AG04449 (cell line): ENCODE measurements around the gene NGEF.
"Not testable (repeated sequence)": the region's sequence is repeated elsewhere in the genome, so short reads cannot be mapped to it uniquely, and the experiment has no call there.

ENCODE experiments used
- CTCF ChIA-PET: fragments of 350-600 bp; formaldehyde crosslinking; extraction: SDS; loops from one replicate; lab custom pipeline; 2021; ENCODE audit warnings: antibody characterized with exemption; lab: Yijun Ruan, JAX
- POLR2A ChIA-PET: fragments of 400-600, 350-600 bp; formaldehyde crosslinking; extraction: SDS; loops from one replicate; lab custom pipeline; 2020; ENCODE audit warnings: antibody characterized with exemption, inconsistent platforms; lab: Yijun Ruan, JAX
- DNase-seq: peaks from one replicate; pipeline ENCODE4 v3.0.0-alpha.2; 2010; ENCODE audit warnings: low read depth, low spot score
- H3K4me3 ChIP-seq: 2 replicates; pipeline ENCODE4 v1.5.1; 2011; ENCODE audit warnings: low read depth, mild to moderate bottlenecking, control low read depth, low read length
- TF ChIP-seq, protein P1 (sequence below): IDR thresholded peaks from one replicate; pipeline ENCODE4 v1.5.1; 2011; ENCODE audit warnings: mild to moderate bottlenecking, moderate library complexity, low read length, control low read depth, inconsistent platforms; ENCODE audit not compliant: insufficient read depth; ENCODE audit errors: missing control alignments

Gene NGEF

GRCh38 chr2:233020454-233020853 lies 7.4 kb upstream of the NGEF start:
- CTCF ChIA-PET: interaction anchor here (0.8 kb wide), 1 partner anchor 34 kb away, joined by 4 read pairs; no protein-coding TSS in a partner anchor
- DNase-seq: no peak
- POLR2A ChIA-PET: no interaction called here
- TF ChIP-seq, protein P1, sequence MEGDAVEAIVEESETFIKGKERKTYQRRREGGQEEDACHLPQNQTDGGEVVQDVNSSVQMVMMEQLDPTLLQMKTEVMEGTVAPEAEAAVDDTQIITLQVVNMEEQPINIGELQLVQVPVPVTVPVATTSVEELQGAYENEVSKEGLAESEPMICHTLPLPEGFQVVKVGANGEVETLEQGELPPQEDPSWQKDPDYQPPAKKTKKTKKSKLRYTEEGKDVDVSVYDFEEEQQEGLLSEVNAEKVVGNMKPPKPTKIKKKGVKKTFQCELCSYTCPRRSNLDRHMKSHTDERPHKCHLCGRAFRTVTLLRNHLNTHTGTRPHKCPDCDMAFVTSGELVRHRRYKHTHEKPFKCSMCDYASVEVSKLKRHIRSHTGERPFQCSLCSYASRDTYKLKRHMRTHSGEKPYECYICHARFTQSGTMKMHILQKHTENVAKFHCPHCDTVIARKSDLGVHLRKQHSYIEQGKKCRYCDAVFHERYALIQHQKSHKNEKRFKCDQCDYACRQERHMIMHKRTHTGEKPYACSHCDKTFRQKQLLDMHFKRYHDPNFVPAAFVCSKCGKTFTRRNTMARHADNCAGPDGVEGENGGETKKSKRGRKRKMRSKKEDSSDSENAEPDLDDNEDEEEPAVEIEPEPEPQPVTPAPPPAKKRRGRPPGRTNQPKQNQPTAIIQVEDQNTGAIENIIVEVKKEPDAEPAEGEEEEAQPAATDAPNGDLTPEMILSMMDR: no peak
- H3K4me3 ChIP-seq: no peak overlapping the region

- DNase-seq, POLR2A ChIA-PET, H3K4me3 ChIP-seq: not testable (repeated sequence)
- CTCF ChIA-PET: interaction anchor here (1.0 kb wide), 1 partner anchor 9 kb away, joined by 3 read pairs; no protein-coding TSS in a partner anchor
Observed at GRCh38 chr2:233019610-233020009, 6.6 kb upstream of the NGEF start.

DNA sequence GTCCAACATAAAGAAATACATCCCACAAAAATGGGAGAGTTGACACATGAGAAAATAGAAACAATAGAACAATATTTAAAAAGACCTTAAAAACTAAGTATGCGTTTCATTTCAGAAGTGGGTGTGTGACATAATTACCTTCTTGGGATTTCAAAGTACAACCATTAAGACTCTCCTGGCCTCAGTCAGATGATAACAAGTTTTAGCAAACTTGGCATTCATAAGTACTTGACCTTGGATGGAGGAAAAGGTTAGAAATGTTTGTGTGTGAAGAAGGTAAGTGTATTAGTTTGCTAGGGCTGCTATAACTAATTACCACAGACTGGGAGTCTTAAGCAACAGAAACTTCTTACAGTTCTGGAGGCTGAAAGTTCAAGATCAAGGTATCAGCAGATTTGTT lies 4.9 kb upstream of the NGEF start:
- ChIA-PET POLR2A (no interaction called here), CTCF (interaction anchor here (1.1 to 2.1 kb wide), 4 partner anchors 11 to 36 kb away, joined by 4 to 8 read pairs (median 6); no protein-coding TSS in a partner anchor)
- no peak for DNase-seq
- H3K4me3 ChIP-seq: no peak overlapping the region
- TF ChIP-seq, protein P1: no peak

- DNase-seq: no peak
- H3K4me3 ChIP-seq: no peak overlapping the region
- TF ChIP-seq, protein P1: no peak
- POLR2A ChIA-PET: no interaction called here
- CTCF ChIA-PET: no interaction called here
Observed at GRCh38 chr2:233015019-233015645, 2.1 kb upstream of the NGEF start.

- CTCF ChIA-PET: no interaction called here
- POLR2A ChIA-PET: no interaction called here
- no peak overlapping the region for H3K4me3 ChIP-seq
- TF ChIP-seq, protein P1: no peak
- no peak for DNase-seq
Observed at GRCh38 chr2:233013650-233014049, 594 bp upstream of the NGEF start.

DNA sequence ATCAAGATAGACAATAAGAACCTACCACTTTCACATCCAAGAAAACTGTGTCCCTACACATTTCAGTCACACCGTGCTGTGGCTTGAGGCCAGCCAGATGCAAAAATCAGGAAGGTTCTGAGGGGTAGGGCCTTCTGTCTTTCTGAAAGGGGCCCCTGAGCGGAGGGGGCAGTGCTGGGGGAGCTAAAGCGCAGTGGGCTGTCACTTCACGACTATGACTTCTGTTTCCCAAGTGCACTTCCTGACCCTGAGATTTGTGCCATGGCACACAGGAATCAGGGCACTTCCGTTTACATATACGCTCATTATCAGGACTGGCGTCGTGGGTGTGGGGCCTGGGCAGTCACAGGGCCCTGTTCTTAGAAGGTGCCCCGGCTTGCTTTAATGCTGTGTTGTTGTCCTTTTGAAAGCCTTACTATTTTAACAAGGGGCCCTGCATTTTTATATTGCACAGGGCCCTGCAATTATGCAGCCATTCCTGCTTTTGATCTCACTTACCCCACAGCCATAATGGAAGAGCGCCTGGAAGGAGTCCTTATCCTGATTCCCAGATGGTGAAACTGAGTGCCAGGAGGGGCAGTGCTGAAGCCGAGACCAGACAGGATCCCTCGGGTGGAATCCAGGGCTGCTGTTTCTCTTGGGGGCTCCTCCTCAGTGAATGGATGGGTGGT lies 620 bp downstream of the NGEF start:
- TF ChIP-seq, protein P1: no peak
- ChIA-PET CTCF (no interaction called here), POLR2A (no interaction called here)
- DNase-seq: no peak
- no peak overlapping the region for H3K4me3 ChIP-seq
